ENCODE results near the gene SLC38A6. TPM values are rescaled to one million over a fixed set of nuclear protein-coding genes. Genes with fewer than 3 reads are reported as not detected.

Gene SLC38A6
- total RNA-seq, 1 experiment from 2014 or later: 6.0 TPM

DNA sequence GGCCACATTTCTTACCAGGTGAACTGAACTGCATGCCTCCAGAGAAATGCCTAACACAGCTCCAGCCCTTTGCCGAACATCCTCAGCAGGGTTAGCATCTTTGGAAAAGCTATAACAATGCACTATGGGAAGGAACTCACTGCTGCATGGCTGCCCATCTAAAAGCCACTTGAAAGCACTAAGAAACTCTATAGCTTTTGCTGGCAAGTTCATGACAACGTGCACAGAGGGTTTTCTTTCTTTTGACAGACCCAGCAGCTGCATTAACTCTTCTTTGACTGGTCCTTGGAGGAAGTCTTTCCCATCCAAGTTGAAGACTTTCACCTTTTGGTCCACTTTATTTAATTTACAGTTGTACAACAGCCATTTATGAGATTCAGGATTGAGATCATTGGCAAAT is 5.5 kb upstream of the SLC38A6 start:
- no peaks in the 10 kb centered on the region; the same call in 1 of the 2 replicates for H3K27me3 ChIP-seq (ENCODE audit: insufficient read depth, low read length)
- no peak overlapping the region for H3K4ac ChIP-seq (ENCODE audit: low read depth, low read length)
- peaks cover 5% of the 10 kb centered on the region; the same call in 1 of the 2 replicates for H3K79me2 ChIP-seq (ENCODE audit: insufficient read depth, low read length)
- H2AK5ac ChIP-seq (ENCODE audit: insufficient read length, low read length): no peak overlapping the region
- H4K5ac ChIP-seq (ENCODE audit: insufficient read length, low read depth, low read length): no peak overlapping the region
- no peaks in the 10 kb centered on the region for H3K27me3 Mint-ChIP-seq (ENCODE audit: low read depth)
- no peak overlapping the region for H3K4me2 ChIP-seq (ENCODE audit: insufficient read depth, insufficient read length, low read length)
- H2BK15ac ChIP-seq (ENCODE audit: low read depth, low read length): no peak overlapping the region
- no peak overlapping the region for H4K8ac ChIP-seq (replicated peaks; ENCODE audit: insufficient read length, low read depth, low read length)
- WGBS (ENCODE audit: extremely low coverage, insufficient read length, low lambda C conversion rate): no CpG with 5 or more reads among the region's 2 CpGs
- DNase-seq: no peak
- H3K36me3 Mint-ChIP-seq (ENCODE audit: insufficient read depth in 1 of 3, low read depth in 3 of 3): peaks cover 5 to 45% (median 25%) of the 10 kb centered on the region in 3 experiments; a peak in 6 of 7 replicates
- no peak overlapping the region for H2BK5ac ChIP-seq (ENCODE audit: insufficient read length, low read length)
- no peak overlapping the region for H3K27ac ChIP-seq (ENCODE audit: insufficient read length, low read depth, low read length)
- no peak overlapping the region for H2BK120ac ChIP-seq (ENCODE audit: low read depth, low read length, poor library complexity, severe bottlenecking)
- no peak overlapping the region for H3K18ac ChIP-seq (ENCODE audit: insufficient read length, low read depth, low read length)
- no peaks in the 10 kb centered on the region for H3K79me1 ChIP-seq (ENCODE audit: insufficient read depth, low read depth, low read length, poor library complexity, severe bottlenecking)
- H3K14ac ChIP-seq (ENCODE audit: insufficient read depth, low read length): no peak overlapping the region
- H2BK12ac ChIP-seq (ENCODE audit: insufficient read length, low read depth, low read length): no peak overlapping the region
- H4K91ac ChIP-seq (ENCODE audit: insufficient read length, low read depth, low read length): no peak overlapping the region
- H3K23ac ChIP-seq (ENCODE audit: insufficient read length, low read depth, low read length): no peak overlapping the region
- peaks cover 3% of the 10 kb centered on the region for H3K23me2 ChIP-seq (ENCODE audit: insufficient read length, low read depth, low read length, poor library complexity, severe bottlenecking)
- H3K4me3 Mint-ChIP-seq: no peak overlapping the region
- no peak overlapping the region for H3K27ac Mint-ChIP-seq
- TF ChIP-seq CTCF (conservative IDR thresholded peaks at IDR 0.05): no peak
- H3T11ph ChIP-seq (ENCODE audit: low read length): no peak overlapping the region
- H3K9me3 Mint-ChIP-seq: no peaks in the 10 kb centered on the region
- no peak overlapping the region for H2BK20ac ChIP-seq (ENCODE audit: low read depth, low read length, poor library complexity, severe bottlenecking)
- H3K56ac ChIP-seq (ENCODE audit: insufficient read length, low read depth, low read length): no peak overlapping the region
- H4K20me1 ChIP-seq (ENCODE audit: control insufficient read depth, insufficient read depth, insufficient read length): no peaks in the 10 kb centered on the region
- H3K9me3 ChIP-seq (ENCODE audit: control insufficient read depth, low read depth, low read length): no peaks in the 10 kb centered on the region
- no peak overlapping the region for H3K9ac ChIP-seq (ENCODE audit: extremely low read depth, insufficient read length, low read length)
- peaks cover 11 to 14% of the 10 kb centered on the region in 2 experiments for H3K4me1 Mint-ChIP-seq
- H2AFZ ChIP-seq (ENCODE audit: low read length): no peak overlapping the region
- H3K4me1 ChIP-seq (ENCODE audit: insufficient read depth, low read length): no peaks in the 10 kb centered on the region; the same call in 1 of the 2 replicates
